Colonic mucosa (tissue), 4 donors: ENCODE measurements around the gene ACTL8. TPM values are rescaled to one million over a fixed set of nuclear protein-coding genes. Genes with fewer than 3 reads are reported as not detected.
A peak's percentile ranks its signal among the peaks of the same experiment; 100 is the strongest.

Source experiments
- DNase-seq: peaks from one replicate; pipeline ENCODE4 v3.0.0-alpha.2; 2020
- H3K27ac ChIP-seq: fragments of 200-600 bp; one replicate; pipeline ENCODE4 v1.8.0; 2021
- H3K27me3 ChIP-seq: fragments of 200-600 bp; one replicate; pipeline ENCODE4 v1.8.0; 2021
- H3K36me3 ChIP-seq: fragments of 200-600 bp; one replicate; pipeline ENCODE4 v1.8.0; 2021
- H3K4me1 ChIP-seq: fragments of 200-600 bp; one replicate; pipeline ENCODE4 v1.8.0; 2021; ENCODE audit warnings: mild to moderate bottlenecking
- H3K4me3 ChIP-seq: fragments of 200-600 bp; one replicate; pipeline ENCODE4 v1.8.0; 2021
- H3K9ac ChIP-seq, 2 donors: one replicate each; pipeline ENCODE4 v1.7.0; 2013; ENCODE audit warnings: control low read depth in 2 of 2, low read depth in 2 of 2, low read length in 2 of 2
- H3K9me3 ChIP-seq: fragments of 200-600 bp; one replicate; pipeline ENCODE4 v1.8.0; 2021
- intact Hi-C: fragments of 100-400 bp; cut with DNase I; formaldehyde crosslinking; loops from one replicate; pipeline ENCODE4 v1.14.1; 2022
- total RNA-seq, 2 donors: library from RNA; stranded (reverse); fragmentation: NEBNext Ultra II Directional in 1 of 2; extraction: Animal tissue kit (Norgen Biotek cat#: 25700) in 1 of 2; gene quantifications; one replicate each; pipeline ENCODE4 v1.2.1, GENCODE V29; 2021
- TF ChIP-seq, protein P1 (sequence below): fragments of 200-600 bp; IDR thresholded peaks from one replicate; pipeline ENCODE4 v1.8.0; 2022; ENCODE audit warnings: antibody characterized with exemption, mild to moderate bottlenecking
- donor health status: healthy.
- donor health status: DM: no; HTN: no; CAD: no.
- donor health status: DM: no; HTN: no; CAD: no.

ACTL8 gene
- total RNA-seq, 2 donors from 2014 or later = 0.13 to 2.8 TPM

DNA sequence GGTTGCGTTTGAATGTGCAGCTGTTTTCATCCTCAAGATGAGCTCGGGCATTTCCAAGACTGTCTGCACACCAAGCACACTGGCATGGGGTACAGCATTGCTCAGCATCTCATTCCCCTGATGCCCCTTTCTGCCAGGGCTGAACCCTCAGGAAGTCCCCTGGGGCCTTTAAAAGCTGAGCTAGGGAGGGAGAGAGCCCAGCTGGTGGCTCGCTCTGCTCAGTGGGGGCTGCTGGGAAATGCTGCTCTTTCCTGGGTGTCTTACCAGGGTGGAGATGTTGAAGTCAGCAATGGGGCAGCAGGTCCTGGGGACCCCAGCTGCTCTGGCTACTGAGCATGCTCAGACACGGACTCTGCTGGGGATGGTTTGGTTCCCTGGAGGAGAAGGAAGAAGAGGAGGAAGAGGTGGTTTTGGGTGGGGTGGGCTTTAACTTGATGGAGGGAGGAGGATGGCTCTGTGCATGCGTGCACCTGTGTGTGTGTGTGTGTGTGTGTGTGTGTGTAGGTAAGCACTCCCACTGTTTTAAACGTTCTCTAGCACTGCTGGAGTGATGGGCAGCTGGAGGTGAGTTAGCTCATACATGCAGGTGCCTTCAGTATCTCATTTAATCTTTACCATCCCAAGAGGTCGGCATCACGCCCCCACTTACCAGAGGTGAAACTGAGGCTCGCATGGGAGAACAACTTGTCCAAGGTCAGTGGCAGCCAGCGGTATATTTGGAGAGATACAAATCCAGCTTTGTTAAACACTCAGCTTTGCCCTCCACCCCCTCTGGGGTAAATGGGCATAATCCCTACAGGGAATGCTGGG is 40.9 kb downstream of the ACTL8 start:
- Histone ChIP-seq H3K36me3 (no peaks in the 10 kb centered on the region), H3K27ac (peak overlapping the region; percentile 15), H3K9ac (peak overlapping the region in 1 of 2 donors; percentile 22), H3K9me3 (no peaks in the 10 kb centered on the region), H3K27me3 (no peaks in the 10 kb centered on the region), H3K4me1 (peaks cover 5% of the 10 kb centered on the region), H3K4me3 (no peak overlapping the region)
- TF ChIP-seq, protein P1, sequence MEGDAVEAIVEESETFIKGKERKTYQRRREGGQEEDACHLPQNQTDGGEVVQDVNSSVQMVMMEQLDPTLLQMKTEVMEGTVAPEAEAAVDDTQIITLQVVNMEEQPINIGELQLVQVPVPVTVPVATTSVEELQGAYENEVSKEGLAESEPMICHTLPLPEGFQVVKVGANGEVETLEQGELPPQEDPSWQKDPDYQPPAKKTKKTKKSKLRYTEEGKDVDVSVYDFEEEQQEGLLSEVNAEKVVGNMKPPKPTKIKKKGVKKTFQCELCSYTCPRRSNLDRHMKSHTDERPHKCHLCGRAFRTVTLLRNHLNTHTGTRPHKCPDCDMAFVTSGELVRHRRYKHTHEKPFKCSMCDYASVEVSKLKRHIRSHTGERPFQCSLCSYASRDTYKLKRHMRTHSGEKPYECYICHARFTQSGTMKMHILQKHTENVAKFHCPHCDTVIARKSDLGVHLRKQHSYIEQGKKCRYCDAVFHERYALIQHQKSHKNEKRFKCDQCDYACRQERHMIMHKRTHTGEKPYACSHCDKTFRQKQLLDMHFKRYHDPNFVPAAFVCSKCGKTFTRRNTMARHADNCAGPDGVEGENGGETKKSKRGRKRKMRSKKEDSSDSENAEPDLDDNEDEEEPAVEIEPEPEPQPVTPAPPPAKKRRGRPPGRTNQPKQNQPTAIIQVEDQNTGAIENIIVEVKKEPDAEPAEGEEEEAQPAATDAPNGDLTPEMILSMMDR = no peak
- no peak for DNase-seq
- intact Hi-C loops = no loop called here

DNA sequence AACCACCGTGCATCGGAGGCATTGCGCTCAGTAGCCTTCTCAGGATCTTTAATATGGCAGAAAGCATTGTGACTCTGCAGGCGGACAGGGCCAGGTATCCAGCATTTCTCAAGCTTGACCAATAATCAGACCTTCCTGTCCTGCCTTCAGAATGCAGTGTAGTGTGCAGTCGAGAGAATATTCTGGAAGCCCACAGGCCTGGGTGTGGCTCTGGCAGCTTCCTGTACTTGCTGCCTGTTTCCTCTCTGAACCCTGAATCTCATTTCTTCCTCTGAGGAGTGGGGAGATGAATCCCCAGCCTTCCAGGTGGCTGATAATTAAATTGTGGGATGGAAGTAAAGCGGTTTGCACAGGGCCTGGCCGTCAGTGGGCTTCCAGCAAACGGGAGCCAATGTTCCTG is 42.3 kb downstream of the ACTL8 start:
- intact Hi-C loops = no loop called here
- TF ChIP-seq, protein P1 = no peak
- H3K27me3 ChIP-seq = no peaks in the 10 kb centered on the region
- H3K9me3 ChIP-seq = no peaks in the 10 kb centered on the region
- H3K4me3 ChIP-seq = no peak overlapping the region
- H3K36me3 ChIP-seq = no peaks in the 10 kb centered on the region
- H3K9ac ChIP-seq = no peak overlapping the region
- H3K27ac ChIP-seq = no peak overlapping the region
- peaks cover 5% of the 10 kb centered on the region for H3K4me1 ChIP-seq
- no peak for DNase-seq

GRCh38 chr1:17798011-17798410 is 42.9 kb downstream of the ACTL8 start:
- no peak for DNase-seq
- Histone ChIP-seq H3K9me3 (no peaks in the 10 kb centered on the region), H3K27ac (no peak overlapping the region), H3K4me1 (peaks cover 5% of the 10 kb centered on the region), H3K9ac (no peak overlapping the region), H3K4me3 (no peak overlapping the region), H3K36me3 (no peaks in the 10 kb centered on the region), H3K27me3 (no peaks in the 10 kb centered on the region)
- intact Hi-C loops = no loop called here
- TF ChIP-seq, protein P1 = no peak

GRCh38 chr1:17798799-17799382 is 43.8 kb downstream of the ACTL8 start:
- no peak overlapping the region for H3K4me3 ChIP-seq
- no peaks in the 10 kb centered on the region for H3K36me3 ChIP-seq
- no peak overlapping the region for H3K27ac ChIP-seq
- no peaks in the 10 kb centered on the region for H3K27me3 ChIP-seq
- no peak overlapping the region for H3K9ac ChIP-seq
- no peaks in the 10 kb centered on the region for H3K9me3 ChIP-seq
- H3K4me1 ChIP-seq = peaks cover 5% of the 10 kb centered on the region
- TF ChIP-seq, protein P1 = no peak
- no peak for DNase-seq
- intact Hi-C loops = no loop called here

- H3K27ac ChIP-seq = no peak overlapping the region
- no peak overlapping the region for H3K4me3 ChIP-seq
- no peaks in the 10 kb centered on the region for H3K9me3 ChIP-seq
- H3K9ac ChIP-seq = no peak overlapping the region
- TF ChIP-seq, protein P1 = no peak
- H3K27me3 ChIP-seq = no peaks in the 10 kb centered on the region
- peaks cover 5% of the 10 kb centered on the region for H3K4me1 ChIP-seq
- DNase-seq = no peak
- H3K36me3 ChIP-seq = no peaks in the 10 kb centered on the region
- intact Hi-C loops = no loop called here
These were observed 44.5 kb downstream of the ACTL8 start for GRCh38 chr1:17799642-17800041.
